DOHH2 (cell line): Measurements from ENCODE around the gene SH3PXD2A.

Experiments used
- H3F3A ChIP-seq: fragments of 200-600 bp; sonication (generic), shearing (Covaris generic); 2 replicates; pipeline ENCODE4 v1.6.0; 2016; ENCODE audit warnings: antibody characterized with exemption, mild to moderate bottlenecking; ENCODE audit not compliant: control insufficient read depth, insufficient read depth
- H3K27ac ChIP-seq: fragments of 200-600 bp; sonication (generic); 2 replicates; pipeline ENCODE4 v1.5.1; 2014; ENCODE audit warnings: low read depth, mild to moderate bottlenecking, low read length, moderate library complexity
- H3K27me3 ChIP-seq: fragments of 200-600 bp; sonication (generic); 2 replicates; pipeline ENCODE4 v1.6.1; 2014; ENCODE audit warnings: mild to moderate bottlenecking, low read length, mixed read lengths; ENCODE audit not compliant: control insufficient read depth
- H3K36me3 ChIP-seq: fragments of 200-600 bp; sonication (generic); 2 replicates; pipeline ENCODE4 v1.6.1; 2014; ENCODE audit warnings: mild to moderate bottlenecking, low read length, moderate library complexity, mixed read lengths; ENCODE audit not compliant: control insufficient read depth
- H3K4me1 ChIP-seq: fragments of 200-600 bp; sonication (generic); 2 replicates; pipeline ENCODE4 v1.6.1; 2014; ENCODE audit warnings: mild to moderate bottlenecking, low read length, mixed read lengths; ENCODE audit not compliant: control insufficient read depth
- H3K4me2 ChIP-seq: fragments of 200-600 bp; sonication (generic); 2 replicates; pipeline ENCODE4 v1.6.0; 2014; ENCODE audit warnings: mild to moderate bottlenecking, low read length, moderate library complexity
- H3K4me3 ChIP-seq: fragments of 200-600 bp; sonication (generic); 2 replicates; pipeline ENCODE4 v1.5.1; 2014; ENCODE audit warnings: mild to moderate bottlenecking, low read length, mixed read lengths
- H3K79me2 ChIP-seq: fragments of 200-600 bp; sonication (generic); 2 replicates; pipeline ENCODE4 v1.6.1; 2014; ENCODE audit warnings: mild to moderate bottlenecking, low read length, mixed read lengths; ENCODE audit not compliant: control insufficient read depth
- H3K9me2 ChIP-seq: fragments of 200-600 bp; sonication (generic); replicated peaks from 2 replicates; pipeline ENCODE4 v1.6.1; 2014; ENCODE audit warnings: mild to moderate bottlenecking, low read length, mixed read lengths; ENCODE audit not compliant: control insufficient read depth
- H3K9me3 ChIP-seq: fragments of 200-600 bp; sonication (generic); 2 replicates; pipeline ENCODE4 v1.6.1; 2014; ENCODE audit warnings: antibody characterized with exemption, low read length, mixed read lengths; ENCODE audit not compliant: control insufficient read depth, insufficient read depth
- H4K20me1 ChIP-seq: fragments of 200-600 bp; sonication (generic); 2 replicates; pipeline ENCODE4 v1.6.0; 2014; ENCODE audit warnings: low read depth, mild to moderate bottlenecking, antibody characterized with exemption, low read length, moderate library complexity; ENCODE audit not compliant: control insufficient read depth, insufficient read depth
- CTCF ChIP-seq: fragments of 200-600 bp; sonication (generic); IDR thresholded peaks from one replicate; pipeline ENCODE4 v1.5.1; 2014; ENCODE audit warnings: antibody characterized with exemption, mild to moderate bottlenecking, low read depth, low read length; ENCODE audit not compliant: poor library complexity, severe bottlenecking
- EZH2phosphoT487 ChIP-seq: fragments of 200-600 bp; sonication (generic); IDR thresholded peaks from 2 replicates; pipeline ENCODE4 v1.6.1; 2017; ENCODE audit warnings: borderline replicate concordance, mild to moderate bottlenecking, antibody characterized with exemption, low read length, moderate library complexity, mixed read lengths

The SH3PXD2A gene

GRCh38 chr10:103882285-103883007, 27.1 kb upstream of the SH3PXD2A start:
- Histone ChIP-seq H3K4me2 (no peak overlapping the region), H3K9me3 (no peaks in the 10 kb centered on the region), H3K4me1 (no peaks in the 10 kb centered on the region), H3K9me2 (no peaks in the 10 kb centered on the region), H3K36me3 (no peaks in the 10 kb centered on the region), H3K27ac (no peak overlapping the region), H4K20me1 (no peaks in the 10 kb centered on the region), H3K79me2 (no peaks in the 10 kb centered on the region), H3F3A (no peaks in the 10 kb centered on the region), H3K27me3 (no peaks in the 10 kb centered on the region), H3K4me3 (no peak overlapping the region)
- TF ChIP-seq EZH2phosphoT487 (no peak), CTCF (no peak)

GRCh38 chr10:103881416-103882284, 26.3 kb upstream of the SH3PXD2A start:
- H3K27ac ChIP-seq = no peak overlapping the region
- TF ChIP-seq CTCF (no peak), EZH2phosphoT487 (no peak)
- H3K4me2 ChIP-seq = no peak overlapping the region
- H3K4me1 ChIP-seq = no peaks in the 10 kb centered on the region
- no peaks in the 10 kb centered on the region for H4K20me1 ChIP-seq
- H3K79me2 ChIP-seq = no peaks in the 10 kb centered on the region
- H3F3A ChIP-seq = no peaks in the 10 kb centered on the region
- H3K4me3 ChIP-seq = no peak overlapping the region
- H3K36me3 ChIP-seq = no peaks in the 10 kb centered on the region
- no peaks in the 10 kb centered on the region for H3K9me3 ChIP-seq
- H3K9me2 ChIP-seq = no peaks in the 10 kb centered on the region
- H3K27me3 ChIP-seq = no peaks in the 10 kb centered on the region

GRCh38 chr10:103879831-103880230, 24.5 kb upstream of the SH3PXD2A start:
- H3K79me2 ChIP-seq = no peaks in the 10 kb centered on the region
- H3K4me1 ChIP-seq = no peaks in the 10 kb centered on the region
- no peak overlapping the region for H3K4me3 ChIP-seq
- no peaks in the 10 kb centered on the region for H4K20me1 ChIP-seq
- no peaks in the 10 kb centered on the region for H3K36me3 ChIP-seq
- no peaks in the 10 kb centered on the region for H3K9me3 ChIP-seq
- TF ChIP-seq EZH2phosphoT487 (no peak), CTCF (no peak)
- H3K9me2 ChIP-seq = no peaks in the 10 kb centered on the region
- no peaks in the 10 kb centered on the region for H3F3A ChIP-seq
- H3K27me3 ChIP-seq = no peaks in the 10 kb centered on the region
- H3K27ac ChIP-seq = no peak overlapping the region
- no peak overlapping the region for H3K4me2 ChIP-seq
